Upper lobe of left lung (tissue), 6 donors: ENCODE results near the gene ATP13A1. TPM values are rescaled to one million over a fixed set of nuclear protein-coding genes. Genes with fewer than 3 reads are reported as not detected.
A peak's percentile ranks its signal among the peaks of the same experiment; 100 is the strongest.

Experiments
- ATAC-seq, 2 donors: fragments of 200-7000 bp; cut with Tn5 transposase; one replicate each; pipeline ENCODE4 v1.9.1; 2022; ENCODE audit warnings: mild to moderate bottlenecking in 2 of 2, moderate library complexity in 2 of 2; ENCODE audit not compliant: low FRiP score in 2 of 2
- DNase-seq, 2 donors: peaks; one replicate each; pipeline ENCODE4 v3.0.0-alpha.2; 2019 to 2020
- H3K27ac ChIP-seq, 4 donors: fragments of 200-600 bp; sonication (generic); one replicate each; pipeline ENCODE4 v1.5.1; 2016 to 2019
- H3K27me3 ChIP-seq, 4 donors: fragments of 200-600 bp; sonication (generic); one replicate each; pipeline ENCODE4 v1.5.1; 2017 to 2019
- H3K36me3 ChIP-seq, 4 donors: fragments of 200-600 bp; sonication (generic); one replicate each; pipeline ENCODE4 v1.5.1; 2016 to 2019
- H3K4me1 ChIP-seq, 4 donors: fragments of 200-600 bp; sonication (generic); one replicate each; pipeline ENCODE4 v1.5.1; 2018 to 2019
- H3K4me3 ChIP-seq, 4 donors: fragments of 200-600 bp; sonication (generic); one replicate each; pipeline ENCODE4 v1.5.1; 2017 to 2019; ENCODE audit warnings: mild to moderate bottlenecking in 2 of 4, moderate library complexity in 1 of 4
- H3K9me3 ChIP-seq, 4 donors: fragments of 200-600 bp; sonication (generic); one replicate each; pipeline ENCODE4 v1.5.1; 2018 to 2019
- CTCF ChIP-seq, 6 experiments: fragments of 450-650 bp in 4 of 6; fragments of 200-600 bp in 2 of 6; sonication (generic) in 2 of 6; IDR thresholded peaks; one replicate each; pipeline ENCODE4 v1.5.1; 2016 to 2019; ENCODE audit warnings: antibody characterized with exemption in 6 of 6
- EP300 ChIP-seq, 4 donors: sonication (generic); formaldehyde crosslinking; IDR thresholded peaks; one replicate each; pipeline ENCODE4 v1.5.1; 2017; ENCODE audit warnings: antibody characterized with exemption in 4 of 4, control low read depth in 2 of 4
- POLR2A ChIP-seq, 4 donors: fragments of 450-650 bp; IDR thresholded peaks; one replicate each; pipeline ENCODE4 v1.5.1; 2016 to 2017; ENCODE audit warnings: antibody characterized with exemption in 4 of 4, mild to moderate bottlenecking in 2 of 4
- POLR2AphosphoS5 ChIP-seq, 2 donors: sonication (generic); formaldehyde crosslinking; IDR thresholded peaks; one replicate each; pipeline ENCODE4 v1.5.1; 2017; ENCODE audit warnings: antibody characterized with exemption in 2 of 2
- WGBS, 2 donors: methylation state at CpG; one replicate each; pipeline ENCODE4 v1.1.5; 2017 to 2018; 5-methylcytosine and 5-hydroxymethylcytosine counted together
- total RNA-seq, 6 donors: library from RNA; depleted of rRNA in 4 of 6; stranded (reverse); fragments of >200 nt in 4 of 6; gene quantifications; one replicate each; pipeline versions ENCODE4 v1.1.0 to v1.2.1, GENCODE V29; 2016 to 2021
- donor health status: DM: no; HTN: no; CAD: no; lungs with moderate emphysema.
- donor health status: DM: no; HTN: yes; CAD: no; lungs with severe emphysema.

Gene ATP13A1
- total RNA-seq = 100 to 1,000 TPM in 3 of 6 donors, 10 to 100 TPM in 3; 58.6 to 256 (median 97.4) TPM

GRCh38 chr19:19663256-19664120, at the start of gene ATP13A1:
Gene ATP13A1 (minus strand): TSS chr19:19663676. CDS start chr19:19663666, 10 bp downstream.
- ATAC-seq (peak; percentile 98), DNase-seq (peak; percentile 97 to 98)
- H3K4me3 ChIP-seq = peak within 1 kb of the TSS; percentile 80 to 100 (median 96)
- peaks cover 7 to 18% (median 14%) of the 10 kb centered on the region in 4 donors for H3K36me3 ChIP-seq
- no peaks in the 10 kb centered on the region for H3K9me3 ChIP-seq
- peak within 1 kb of the TSS; percentile 90 to 95 (median 94) for H3K27ac ChIP-seq
- TF ChIP-seq CTCF (IDR thresholded peaks at IDR 0.05) (peak in 4 of 6 experiments; percentile 10 to 57 (median 43)), EP300 (IDR thresholded peaks at IDR 0.05) (peak in 1 of 4 donors; percentile 57), POLR2AphosphoS5 (IDR thresholded peaks at IDR 0.05) (peak; percentile 80 to 90), POLR2A (IDR thresholded peaks at IDR 0.05) (peak in 3 of 4 donors; percentile 56 to 80 (median 74))
- no peaks in the 10 kb centered on the region for H3K27me3 ChIP-seq
- peaks cover 18 to 41% (median 26%) of the 10 kb centered on the region in 4 donors for H3K4me1 ChIP-seq
- 0% methylated on average over 6 to 28 of the region's 85 CpGs for WGBS, 2 donors

GRCh38 chr19:19711934-19712828, 48.7 kb upstream of the ATP13A1 start:
- H3K4me1 ChIP-seq = no peaks in the 10 kb centered on the region
- WGBS, 2 donors = 96% methylated on average over 10 of the region's 10 CpGs
- DNase-seq (no peak), ATAC-seq (no peak)
- no peaks in the 10 kb centered on the region for H3K27me3 ChIP-seq
- no peak overlapping the region for H3K4me3 ChIP-seq
- no peak overlapping the region for H3K27ac ChIP-seq
- peaks cover 96 to 100% (median 100%) of the 10 kb centered on the region in 4 donors for H3K9me3 ChIP-seq
- peaks cover 14 to 60% (median 34%) of the 10 kb centered on the region in 4 donors for H3K36me3 ChIP-seq
- TF ChIP-seq CTCF (IDR thresholded peaks at IDR 0.05) = no peak
- TF ChIP-seq POLR2AphosphoS5 (IDR thresholded peaks at IDR 0.05) = no peak
- no peak for TF ChIP-seq POLR2A (IDR thresholded peaks at IDR 0.05)
- no peak for TF ChIP-seq EP300 (IDR thresholded peaks at IDR 0.05)

GRCh38 chr19:19711306-19711933, 47.9 kb upstream of the ATP13A1 start:
- Histone ChIP-seq H3K36me3 (peaks cover 14 to 54% (median 34%) of the 10 kb centered on the region in 4 donors), H3K4me1 (no peaks in the 10 kb centered on the region), H3K9me3 (peaks cover 94 to 100% (median 100%) of the 10 kb centered on the region in 4 donors), H3K27me3 (no peaks in the 10 kb centered on the region), H3K4me3 (no peak overlapping the region), H3K27ac (no peak overlapping the region)
- WGBS, 2 donors = 95 to 96% methylated on average over 14 of the region's 14 CpGs
- ATAC-seq (no peak), DNase-seq (no peak)
- no peak for TF ChIP-seq EP300 (IDR thresholded peaks at IDR 0.05)

- no peak overlapping the region for H3K27ac ChIP-seq
- peaks cover 93 to 100% (median 100%) of the 10 kb centered on the region in 4 donors for H3K9me3 ChIP-seq
- WGBS, 2 donors = 96 to 97% methylated on average over 2 of the region's 2 CpGs
- DNase-seq (no peak), ATAC-seq (no peak)
- peaks cover 14 to 48% (median 34%) of the 10 kb centered on the region in 4 donors for H3K36me3 ChIP-seq
- no peaks in the 10 kb centered on the region for H3K4me1 ChIP-seq
- TF ChIP-seq EP300 (IDR thresholded peaks at IDR 0.05) = no peak
- TF ChIP-seq POLR2A (IDR thresholded peaks at IDR 0.05) = no peak
- no peak for TF ChIP-seq POLR2AphosphoS5 (IDR thresholded peaks at IDR 0.05)
- no peak for TF ChIP-seq CTCF (IDR thresholded peaks at IDR 0.05)
- no peaks in the 10 kb centered on the region for H3K27me3 ChIP-seq
- no peak overlapping the region for H3K4me3 ChIP-seq
These were observed 47.0 kb upstream of the ATP13A1 start for GRCh38 chr19:19710506-19710905.
